Adrenal gland (tissue), 12 donors: ENCODE data around the gene GZMB. TPM values are rescaled to one million over a fixed set of nuclear protein-coding genes. Genes with fewer than 3 reads are reported as not detected.
"Not testable (repeated sequence)": the region's sequence is repeated elsewhere in the genome, so short reads cannot be mapped to it uniquely, and the experiment has no call there.

Experiments
- DNase-seq, 7 donors: peaks; one replicate each; pipeline ENCODE4 v3.0.0-alpha.2; 2019 to 2020
- H3K27ac ChIP-seq, 5 donors: fragments of 200-600 bp; sonication (generic) in 4 of 5; 1 replicate in 3 of 5; 2 replicates in 2 of 5; pipeline versions ENCODE4 v1.5.1 to v1.8.0; 2016 to 2020; ENCODE audit warnings: mild to moderate bottlenecking in 1 of 5
- H3K27me3 ChIP-seq: fragments of 200-600 bp; 2 replicates; pipeline ENCODE4 v1.8.0; 2021
- H3K36me3 ChIP-seq, 2 donors: fragments of 200-600 bp; replicated peaks in 1 of 2; 1 replicate in 1 of 2; 2 replicates in 1 of 2; pipeline versions ENCODE4 v1.5.1 to v1.8.0; 2018 to 2022
- H3K4me1 ChIP-seq, 2 donors: fragments of 200-600 bp; replicated peaks in 1 of 2; 1 replicate in 1 of 2; 2 replicates in 1 of 2; pipeline versions ENCODE4 v1.5.1 to v1.8.0; 2018 to 2021
- H3K4me3 ChIP-seq, 4 donors: fragments of 200-600 bp; sonication (generic) in 3 of 4; one replicate each; pipeline ENCODE4 v1.5.1; 2016 to 2018
- H3K9me3 ChIP-seq, 3 donors: fragments of 200-600 bp; sonication (generic) in 1 of 3; replicated peaks in 1 of 3; 1 replicate in 2 of 3; 2 replicates in 1 of 3; pipeline versions ENCODE4 v1.5.1 to v1.8.0; 2016 to 2021
- CTCF ChIP-seq, 6 experiments: fragments of 450-650 bp in 4 of 6; fragments of 200-600 bp in 2 of 6; sonication (generic) in 1 of 6; IDR thresholded peaks; 1 replicate in 5 of 6; 2 replicates in 1 of 6; pipeline versions ENCODE4 v1.5.1 to v1.8.0; 2016 to 2021; ENCODE audit warnings: antibody characterized with exemption in 6 of 6, mild to moderate bottlenecking in 2 of 6, moderate library complexity in 1 of 6
- POLR2A ChIP-seq, 2 donors: fragments of 450-650 bp; IDR thresholded peaks; one replicate each; pipeline ENCODE4 v1.6.1; 2017; ENCODE audit warnings: antibody characterized with exemption in 2 of 2, mild to moderate bottlenecking in 2 of 2, moderate library complexity in 1 of 2
- WGBS, 4 donors: extraction: QIAGEN DNeasy Blood & Tissue Kit in 2 of 4; methylation state at CpG; one replicate each; pipeline versions ENCODE4 v1.1.5 to v1.1.7; 2013 to 2017; 5-methylcytosine and 5-hydroxymethylcytosine counted together
- intact Hi-C, 2 donors: fragments of 100-400 bp; cut with DNase I; formaldehyde crosslinking; loops; one replicate each; pipeline versions ENCODE4 v1.14.1 to v1.15.0; 2022 to 2023
- polyA plus RNA-seq, 3 donors: library from polyadenylated mRNA; stranded (reverse); fragments of 200-250 nt in 2 of 3; fragments of 350-450 nt in 1 of 3; fragmentation: Illumina TruSeq in 1 of 3; extraction: RNeasy Lipid Tissue Mini Kit (QIAGEN cat#74804) in 1 of 3; gene quantifications; one replicate each; pipeline ENCODE4 v1.2.3, GENCODE V29; 2013 to 2014
- total RNA-seq, 9 donors: library from RNA; depleted of rRNA in 4 of 9; stranded (reverse); fragments of >200 nt in 4 of 9; fragments of 120-200 nt in 1 of 9; fragmentation: NEBNext Ultra II Directional in 1 of 9; extraction: Animal tissue kit (Norgen Biotek cat#: 25700) in 1 of 9; gene quantifications; one replicate each; pipeline versions ENCODE4 v1.1.0 to v1.2.4, GENCODE V29; 2013 to 2023
- donor health status: healthy with polysubstance abuse.
- donor health status: Bipolar disorder and iron deficiency.
- donor health status: DM: yes; HTN: yes; CAD: no.
- donor health status: DM: no; HTN: no; CAD: no.
- donor health status: DM: no; HTN: no; CAD: no.
- donor health status: DM: yes; HTN: yes; CAD: no.

The GZMB gene
- total and polyA plus RNA-seq, 12 donors, result 0.39 to 5.6 (median 1.6) TPM; not detected in 2

- H3K4me3 ChIP-seq, result no peak overlapping the region
- H3K36me3 ChIP-seq, result no peaks in the 10 kb centered on the region
- no peaks in the 10 kb centered on the region for H3K9me3 ChIP-seq
- WGBS, 4 donors, result 78 to 82% (median 80%) methylated on average over 4 of the region's 4 CpGs
- no peaks in the 10 kb centered on the region for H3K4me1 ChIP-seq
- H3K27me3 ChIP-seq, result no peaks in the 10 kb centered on the region
- DNase-seq, result no peak
- no peak for TF ChIP-seq POLR2A (IDR thresholded peaks at IDR 0.05)
- TF ChIP-seq CTCF (IDR thresholded peaks at IDR 0.05), result no peak
- H3K27ac ChIP-seq, result no peak overlapping the region
- intact Hi-C loops, result no loop called here
Observed at GRCh38 chr14:24664366-24664765, 30.4 kb upstream of the GZMB start.

GRCh38 chr14:24662753-24663152 lies 28.8 kb upstream of the GZMB start:
- Histone ChIP-seq H3K36me3 (no peaks in the 10 kb centered on the region), H3K9me3 (no peaks in the 10 kb centered on the region), H3K4me1 (no peaks in the 10 kb centered on the region), H3K27me3 (no peaks in the 10 kb centered on the region), H3K4me3 (no peak overlapping the region), H3K27ac (no peak overlapping the region)
- intact Hi-C loops, result no loop called here
- TF ChIP-seq POLR2A (IDR thresholded peaks at IDR 0.05) (no peak), CTCF (IDR thresholded peaks at IDR 0.05) (no peak)
- WGBS, 4 donors, result 41 to 48% (median 45%) methylated on average over 5 of the region's 5 CpGs
- peak in 1 of 7 donors; percentile 13 for DNase-seq

- Histone ChIP-seq H3K27me3 (no peaks in the 10 kb centered on the region), H3K36me3 (no peaks in the 10 kb centered on the region), H3K4me3 (no peak overlapping the region), H3K9me3 (no peaks in the 10 kb centered on the region), H3K4me1 (no peaks in the 10 kb centered on the region), H3K27ac (no peak overlapping the region)
- 49 to 56% (median 52%) methylated on average over 9 of the region's 9 CpGs for WGBS, 4 donors
- intact Hi-C loops, result no loop called here
- no peak for TF ChIP-seq POLR2A (IDR thresholded peaks at IDR 0.05)
- no peak for TF ChIP-seq CTCF (IDR thresholded peaks at IDR 0.05)
- DNase-seq, result no peak
Observed at GRCh38 chr14:24659916-24660570, 26.1 kb upstream of the GZMB start.

GRCh38 chr14:24648361-24648760 lies 14.4 kb upstream of the GZMB start:
- 39 to 68% (median 50%) methylated on average over 1 of the region's 1 CpG for WGBS, 4 donors
- H3K9me3 ChIP-seq, H3K36me3 ChIP-seq, DNase-seq, H3K27me3 ChIP-seq, intact Hi-C loops, H3K27ac ChIP-seq, H3K4me1 ChIP-seq, H3K4me3 ChIP-seq: not testable (repeated sequence)

- H3K36me3 ChIP-seq, result no peaks in the 10 kb centered on the region
- no peaks in the 10 kb centered on the region for H3K9me3 ChIP-seq
- H3K27me3 ChIP-seq, result no peaks in the 10 kb centered on the region
- H3K4me3 ChIP-seq, result no peak overlapping the region
- TF ChIP-seq CTCF (IDR thresholded peaks at IDR 0.05), result no peak
- TF ChIP-seq POLR2A (IDR thresholded peaks at IDR 0.05), result no peak
- DNase-seq, result no peak
- no peaks in the 10 kb centered on the region for H3K4me1 ChIP-seq
- WGBS, 4 donors, result 40 to 76% (median 43%) methylated on average over 3 of the region's 3 CpGs
- intact Hi-C loops, result no loop called here
- no peak overlapping the region for H3K27ac ChIP-seq
Observed at GRCh38 chr14:24639905-24640304, 5.9 kb upstream of the GZMB start.
